Tibial nerve (tissue), 4 donors: ENCODE data around the gene CCNB1. TPM values are rescaled to one million over a fixed set of nuclear protein-coding genes. Genes with fewer than 3 reads are reported as not detected.

ENCODE experiments used
- DNase-seq, 2 donors: peaks; one replicate each; pipeline ENCODE4 v3.0.0-alpha.2; 2019; ENCODE audit warnings: low spot score in 2 of 2
- H3K27ac ChIP-seq, 4 donors: fragments of 200-600 bp; sonication (generic) in 3 of 4; one replicate each; pipeline ENCODE4 v1.5.1; 2017 to 2019; ENCODE audit warnings: mild to moderate bottlenecking in 1 of 4
- H3K27me3 ChIP-seq, 2 donors: fragments of 200-600 bp; sonication (generic) in 1 of 2; one replicate each; pipeline versions ENCODE4 v1.5.1 to v1.6.0; 2017 to 2019
- H3K36me3 ChIP-seq, 3 donors: fragments of 200-600 bp; sonication (generic); one replicate each; pipeline ENCODE4 v1.5.1; 2018 to 2019
- H3K4me1 ChIP-seq, 4 donors: fragments of 200-600 bp; sonication (generic) in 3 of 4; one replicate each; pipeline ENCODE4 v1.5.1; 2017 to 2019
- H3K4me3 ChIP-seq, 4 donors: fragments of 200-600 bp; sonication (generic) in 3 of 4; one replicate each; pipeline ENCODE4 v1.5.1; 2017 to 2019; ENCODE audit warnings: mild to moderate bottlenecking in 1 of 4, moderate library complexity in 1 of 4
- H3K9me3 ChIP-seq, 4 donors: fragments of 200-600 bp; sonication (generic) in 3 of 4; one replicate each; pipeline ENCODE4 v1.5.1; 2017 to 2019
- CTCF ChIP-seq, 5 experiments: fragments of 200-600 bp in 3 of 5; fragments of 450-650 bp in 2 of 5; sonication (generic) in 3 of 5; IDR thresholded peaks; one replicate each; pipeline ENCODE4 v1.5.1; 2016 to 2019; ENCODE audit warnings: antibody characterized with exemption in 5 of 5, mild to moderate bottlenecking in 3 of 5, moderate library complexity in 2 of 5
- EP300 ChIP-seq, 2 donors: sonication (generic); formaldehyde crosslinking; IDR thresholded peaks; one replicate each; pipeline ENCODE4 v1.6.1; 2017; ENCODE audit warnings: antibody characterized with exemption in 2 of 2, mild to moderate bottlenecking in 1 of 2
- POLR2A ChIP-seq, 2 donors: fragments of 450-650 bp; IDR thresholded peaks; one replicate each; pipeline ENCODE4 v1.6.1; 2017; ENCODE audit warnings: antibody characterized with exemption in 2 of 2, mild to moderate bottlenecking in 2 of 2, moderate library complexity in 2 of 2
- WGBS, 2 donors: methylation state at CpG; one replicate each; pipeline ENCODE4 v1.1.5; 2018; 5-methylcytosine and 5-hydroxymethylcytosine counted together
- total RNA-seq, 4 donors: library from RNA; depleted of rRNA; stranded (reverse); fragments of >200 nt; gene quantifications; one replicate each; pipeline ENCODE4 v1.1.0, GENCODE V29; 2016

The CCNB1 gene
- total RNA-seq = 10 to 100 TPM in 1 of 4 donors, 1 to 10 TPM in 3; 4.4 to 26.7 (median 6.5) TPM

GRCh38 chr5:69166686-69167492 lies at the start of gene CCNB1:
CCNB1 (plus strand) TSS chr5:69167150; CDS start chr5:69167263, 113 bp downstream.
- peak within 1 kb of the TSS; percentile 25 to 71 (median 52) for H3K27ac ChIP-seq

GRCh38 chr5:69129413-69129812 lies 37.5 kb upstream of the CCNB1 start:
- Histone ChIP-seq H3K27ac (no peak overlapping the region), H3K9me3 (no peaks in the 10 kb centered on the region), H3K4me1 (no peaks in the 10 kb centered on the region), H3K4me3 (no peak overlapping the region), H3K27me3 (no peaks in the 10 kb centered on the region), H3K36me3 (peaks cover 0 to 94% (median 22%) of the 10 kb centered on the region in 3 donors)
- no peak for TF ChIP-seq CTCF (IDR thresholded peaks at IDR 0.05)
- no peak for TF ChIP-seq EP300 (IDR thresholded peaks at IDR 0.05)
- no peak for TF ChIP-seq POLR2A (IDR thresholded peaks at IDR 0.05)
- no peak for DNase-seq

More at GRCh38 chr5:69166686-69167492, at the start of gene CCNB1:
- Histone ChIP-seq H3K36me3 (peaks cover 0 to 20% (median 0%) of the 10 kb centered on the region in 3 donors), H3K4me1 (peaks cover 0 to 17% (median 8%) of the 10 kb centered on the region in 4 donors), H3K4me3 (peak within 1 kb of the TSS; percentile 55 to 75 (median 64)), H3K27me3 (no peaks in the 10 kb centered on the region), H3K9me3 (no peaks in the 10 kb centered on the region)
- peak; percentile 92 to 93 for DNase-seq
- 1 to 2% methylated on average over 44 to 50 of the region's 50 CpGs for WGBS, 2 donors
- TF ChIP-seq EP300 (IDR thresholded peaks at IDR 0.05) (peak; percentile 67 to 74), POLR2A (IDR thresholded peaks at IDR 0.05) (peak in 1 of 2 donors; percentile 38), CTCF (IDR thresholded peaks at IDR 0.05) (peak in 1 of 5 experiments; percentile 30)

GRCh38 chr5:69130241-69130640 lies 36.7 kb upstream of the CCNB1 start:
- H3K27ac ChIP-seq = no peak overlapping the region
- no peak overlapping the region for H3K4me3 ChIP-seq
- no peak for TF ChIP-seq EP300 (IDR thresholded peaks at IDR 0.05)
- no peak for TF ChIP-seq POLR2A (IDR thresholded peaks at IDR 0.05)
- TF ChIP-seq CTCF (IDR thresholded peaks at IDR 0.05) = no peak
- no peaks in the 10 kb centered on the region for H3K27me3 ChIP-seq
- peaks cover 0 to 88% (median 22%) of the 10 kb centered on the region in 3 donors for H3K36me3 ChIP-seq
- no peaks in the 10 kb centered on the region for H3K9me3 ChIP-seq
- 71 to 75% methylated on average over 2 of the region's 2 CpGs for WGBS, 2 donors
- no peak for DNase-seq
- no peaks in the 10 kb centered on the region for H3K4me1 ChIP-seq

GRCh38 chr5:69131304-69131703 lies 35.6 kb upstream of the CCNB1 start:
- Histone ChIP-seq H3K36me3 (peaks cover 0 to 87% (median 22%) of the 10 kb centered on the region in 3 donors), H3K4me3 (no peak overlapping the region), H3K27ac (no peak overlapping the region), H3K9me3 (no peaks in the 10 kb centered on the region), H3K4me1 (no peaks in the 10 kb centered on the region), H3K27me3 (no peaks in the 10 kb centered on the region)
- no peak for DNase-seq
- TF ChIP-seq EP300 (IDR thresholded peaks at IDR 0.05) (no peak), CTCF (IDR thresholded peaks at IDR 0.05) (no peak), POLR2A (IDR thresholded peaks at IDR 0.05) (no peak)

- H3K36me3 ChIP-seq = peaks cover 0 to 61% (median 9%) of the 10 kb centered on the region in 3 donors
- no peaks in the 10 kb centered on the region for H3K4me1 ChIP-seq
- DNase-seq = no peak
- TF ChIP-seq EP300 (IDR thresholded peaks at IDR 0.05) = no peak
- TF ChIP-seq CTCF (IDR thresholded peaks at IDR 0.05) = no peak
- TF ChIP-seq POLR2A (IDR thresholded peaks at IDR 0.05) = no peak
- no peak overlapping the region for H3K4me3 ChIP-seq
- no peaks in the 10 kb centered on the region for H3K27me3 ChIP-seq
- H3K9me3 ChIP-seq = no peaks in the 10 kb centered on the region
- WGBS, 2 donors = 71 to 93% methylated on average over 7 of the region's 7 CpGs
- H3K27ac ChIP-seq = no peak overlapping the region
These were observed 32.8 kb upstream of the CCNB1 start for GRCh38 chr5:69134126-69134525.
